OCI-M2 (cell line): ENCODE data around the gene EIF4B.

ENCODE experiments used
- DNase-seq: peaks from one replicate; lab custom pipeline; 2025; ENCODE audit not compliant: unreplicated experiment; lab: John Stamatoyannopoulos, UW

EIF4B gene

DNA sequence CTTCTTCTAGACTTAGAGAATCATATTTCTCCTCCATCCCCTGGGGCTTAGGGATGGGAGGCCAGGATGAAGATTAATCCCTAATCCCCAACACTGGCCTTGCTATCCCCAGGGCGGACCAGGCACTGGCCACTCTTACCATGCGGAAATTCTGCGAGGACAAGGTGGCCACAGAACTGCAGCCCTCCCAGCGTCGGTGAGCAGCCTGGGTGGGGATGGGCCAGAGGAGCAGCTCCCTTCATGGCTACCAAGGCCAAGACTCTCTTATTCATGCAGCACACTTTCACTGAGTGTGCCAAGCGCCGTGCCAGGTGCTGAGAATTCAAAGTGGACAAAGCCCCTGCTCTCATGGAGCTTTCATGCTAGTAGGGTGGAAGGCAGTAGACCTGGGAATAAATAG, 50.6 kb downstream of the EIF4B start:
- no peak for DNase-seq

DNA sequence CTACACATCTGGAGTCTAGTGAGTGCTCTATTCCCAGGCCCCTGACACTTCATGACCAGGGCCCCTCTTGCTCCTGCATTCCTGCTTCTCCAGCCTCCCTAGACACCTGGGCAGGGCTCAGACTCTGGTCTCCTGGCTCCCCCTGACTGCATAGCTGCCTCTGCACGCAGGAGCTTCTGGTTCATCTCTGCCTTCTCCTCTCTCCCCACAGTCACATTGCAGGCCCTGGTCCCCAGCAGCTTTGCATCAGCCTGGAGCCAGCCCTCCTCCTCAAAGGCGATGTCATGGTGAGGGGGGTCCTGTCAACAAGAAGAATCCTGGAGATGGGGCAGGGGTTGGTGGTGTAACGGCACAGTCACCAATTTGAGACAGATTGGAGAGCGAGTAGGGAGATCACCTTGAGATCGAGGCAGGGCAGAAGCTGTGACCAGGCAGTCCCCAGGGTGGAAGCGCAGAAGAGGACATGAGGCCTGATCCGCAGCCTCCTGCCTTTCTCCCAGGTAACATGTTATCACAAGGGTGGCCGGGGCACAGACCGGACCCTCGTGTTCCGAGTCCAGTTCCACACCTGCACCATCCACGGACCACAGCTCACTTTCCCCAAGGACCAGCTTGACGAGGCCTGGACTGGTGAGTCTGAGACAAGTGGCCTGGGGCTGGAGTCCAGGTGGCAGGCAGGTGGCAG, 51.7 kb downstream of the EIF4B start:
- DNase-seq, result no peak

DNA sequence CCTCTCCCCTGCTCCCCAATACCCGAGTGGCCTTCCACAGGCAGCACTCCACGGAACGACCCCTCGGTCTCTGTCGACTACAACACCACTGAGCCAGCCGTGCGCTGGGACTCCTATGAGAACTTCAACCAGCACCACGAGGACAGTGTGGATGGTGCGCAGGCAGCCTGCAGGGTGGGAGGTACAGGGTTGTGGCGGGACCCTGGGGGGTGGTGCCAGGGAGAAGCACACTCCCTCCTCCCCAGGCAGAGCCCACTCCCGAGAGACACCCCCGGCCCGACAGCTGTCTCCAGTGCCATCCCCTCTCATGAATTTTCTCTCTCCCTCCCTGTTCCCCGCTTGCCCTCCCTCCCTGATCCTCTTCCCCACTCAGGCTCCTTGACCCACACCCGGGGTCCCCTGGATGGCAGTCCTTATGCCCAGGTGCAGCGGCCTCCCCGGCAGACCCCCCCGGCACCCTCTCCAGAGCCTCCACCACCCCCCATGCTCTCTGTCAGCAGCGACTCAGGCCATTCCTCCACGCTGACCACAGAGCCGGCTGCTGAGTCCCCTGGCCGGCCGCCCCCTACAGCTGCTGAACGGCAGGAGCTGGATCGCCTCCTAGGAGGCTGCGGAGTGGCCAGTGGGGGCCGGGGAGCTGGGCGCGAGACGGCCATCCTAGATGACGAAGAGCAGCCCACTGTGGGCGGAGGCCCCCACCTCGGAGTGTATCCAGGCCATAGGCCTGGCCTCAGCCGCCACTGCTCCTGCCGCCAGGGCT, 52.6 kb downstream of the EIF4B start:
- DNase-seq, result no peak

DNA sequence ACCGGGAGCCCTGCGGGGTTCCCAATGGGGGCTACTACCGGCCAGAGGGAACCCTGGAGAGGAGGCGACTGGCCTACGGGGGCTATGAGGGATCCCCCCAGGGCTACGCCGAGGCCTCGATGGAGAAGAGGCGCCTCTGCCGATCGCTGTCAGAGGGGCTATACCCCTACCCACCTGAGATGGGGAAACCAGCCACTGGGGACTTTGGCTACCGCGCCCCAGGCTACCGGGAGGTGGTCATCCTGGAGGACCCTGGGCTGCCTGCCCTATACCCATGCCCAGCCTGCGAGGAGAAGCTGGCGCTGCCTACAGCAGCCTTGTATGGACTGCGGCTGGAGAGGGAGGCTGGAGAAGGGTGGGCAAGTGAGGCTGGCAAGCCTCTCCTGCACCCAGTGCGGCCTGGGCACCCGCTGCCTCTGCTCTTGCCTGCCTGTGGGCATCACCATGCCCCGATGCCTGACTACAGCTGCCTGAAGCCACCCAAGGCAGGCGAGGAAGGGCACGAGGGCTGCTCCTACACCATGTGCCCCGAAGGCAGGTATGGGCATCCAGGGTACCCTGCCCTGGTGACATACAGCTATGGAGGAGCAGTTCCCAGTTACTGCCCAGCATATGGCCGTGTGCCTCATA, 53.3 kb downstream of the EIF4B start:
- no peak for DNase-seq

DNA sequence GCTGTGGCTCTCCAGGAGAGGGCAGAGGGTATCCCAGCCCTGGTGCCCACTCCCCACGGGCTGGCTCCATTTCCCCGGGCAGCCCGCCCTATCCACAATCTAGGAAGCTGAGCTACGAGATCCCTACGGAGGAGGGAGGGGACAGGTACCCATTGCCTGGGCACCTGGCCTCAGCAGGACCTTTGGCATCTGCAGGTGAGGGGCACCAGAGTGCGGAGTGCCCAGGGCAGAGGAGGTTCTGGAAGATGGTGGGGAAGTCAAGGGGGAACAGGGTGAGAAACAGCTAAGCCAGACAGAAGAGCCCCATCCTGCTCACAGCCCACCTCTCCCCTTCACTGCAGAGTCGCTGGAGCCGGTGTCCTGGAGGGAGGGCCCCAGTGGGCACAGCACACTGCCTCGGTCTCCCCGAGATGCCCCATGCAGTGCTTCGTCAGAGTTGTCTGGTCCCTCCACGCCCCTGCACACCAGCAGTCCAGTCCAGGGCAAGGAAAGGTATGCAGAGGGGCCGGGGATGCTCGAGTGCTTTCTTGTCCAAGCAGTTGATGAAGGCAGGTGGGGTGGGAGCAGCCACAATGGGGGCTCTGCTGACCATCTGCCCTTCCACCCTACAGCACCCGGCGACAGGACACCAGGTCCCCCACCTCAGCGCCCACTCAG, 53.9 kb downstream of the EIF4B start:
- no peak for DNase-seq

DNA sequence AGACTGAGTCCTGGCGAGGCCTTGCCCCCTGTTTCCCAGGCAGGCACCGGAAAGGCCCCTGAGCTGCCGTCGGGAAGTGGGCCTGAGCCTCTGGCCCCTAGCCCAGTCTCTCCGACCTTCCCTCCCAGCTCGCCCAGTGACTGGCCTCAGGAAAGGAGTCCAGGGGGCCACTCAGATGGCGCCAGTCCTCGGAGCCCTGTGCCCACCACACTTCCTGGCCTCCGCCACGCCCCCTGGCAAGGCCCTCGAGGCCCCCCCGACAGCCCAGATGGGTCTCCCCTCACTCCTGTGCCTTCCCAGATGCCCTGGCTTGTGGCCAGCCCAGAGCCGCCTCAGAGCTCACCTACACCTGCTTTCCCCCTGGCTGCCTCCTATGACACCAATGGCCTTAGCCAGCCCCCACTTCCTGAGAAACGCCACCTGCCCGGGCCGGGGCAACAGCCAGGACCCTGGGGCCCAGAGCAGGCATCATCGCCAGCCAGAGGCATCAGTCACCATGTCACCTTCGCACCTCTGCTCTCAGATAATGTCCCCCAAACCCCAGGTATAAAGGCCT, 54.5 kb downstream of the EIF4B start:
- DNase-seq, result no peak

DNA sequence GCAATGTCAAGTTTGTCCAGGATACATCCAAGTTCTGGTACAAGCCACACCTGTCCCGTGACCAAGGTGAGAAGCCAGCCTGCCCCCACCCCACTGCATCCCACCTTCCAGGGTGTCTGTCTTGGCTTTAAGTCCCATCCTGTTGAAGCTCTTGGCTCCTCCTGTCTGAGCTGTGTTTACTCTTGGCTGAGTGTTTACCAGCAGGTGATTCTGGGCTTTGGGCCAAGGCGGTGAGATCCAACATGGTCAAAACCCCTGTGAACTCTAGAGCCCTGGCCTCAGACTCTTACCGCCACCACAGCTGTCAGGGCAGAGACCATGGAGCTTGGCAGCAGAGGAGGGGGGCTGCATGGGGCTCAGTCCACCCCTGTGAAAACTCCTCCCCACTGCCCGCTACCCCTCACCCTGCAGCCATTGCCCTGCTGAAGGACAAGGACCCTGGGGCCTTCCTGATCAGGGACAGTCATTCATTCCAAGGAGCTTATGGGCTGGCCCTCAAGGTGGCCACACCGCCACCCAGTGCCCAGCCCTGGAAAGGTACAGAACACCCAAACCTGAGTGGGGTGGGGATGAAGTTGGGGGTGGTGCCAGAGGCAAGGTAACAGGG, 55.3 kb downstream of the EIF4B start:
- no peak for DNase-seq

DNA sequence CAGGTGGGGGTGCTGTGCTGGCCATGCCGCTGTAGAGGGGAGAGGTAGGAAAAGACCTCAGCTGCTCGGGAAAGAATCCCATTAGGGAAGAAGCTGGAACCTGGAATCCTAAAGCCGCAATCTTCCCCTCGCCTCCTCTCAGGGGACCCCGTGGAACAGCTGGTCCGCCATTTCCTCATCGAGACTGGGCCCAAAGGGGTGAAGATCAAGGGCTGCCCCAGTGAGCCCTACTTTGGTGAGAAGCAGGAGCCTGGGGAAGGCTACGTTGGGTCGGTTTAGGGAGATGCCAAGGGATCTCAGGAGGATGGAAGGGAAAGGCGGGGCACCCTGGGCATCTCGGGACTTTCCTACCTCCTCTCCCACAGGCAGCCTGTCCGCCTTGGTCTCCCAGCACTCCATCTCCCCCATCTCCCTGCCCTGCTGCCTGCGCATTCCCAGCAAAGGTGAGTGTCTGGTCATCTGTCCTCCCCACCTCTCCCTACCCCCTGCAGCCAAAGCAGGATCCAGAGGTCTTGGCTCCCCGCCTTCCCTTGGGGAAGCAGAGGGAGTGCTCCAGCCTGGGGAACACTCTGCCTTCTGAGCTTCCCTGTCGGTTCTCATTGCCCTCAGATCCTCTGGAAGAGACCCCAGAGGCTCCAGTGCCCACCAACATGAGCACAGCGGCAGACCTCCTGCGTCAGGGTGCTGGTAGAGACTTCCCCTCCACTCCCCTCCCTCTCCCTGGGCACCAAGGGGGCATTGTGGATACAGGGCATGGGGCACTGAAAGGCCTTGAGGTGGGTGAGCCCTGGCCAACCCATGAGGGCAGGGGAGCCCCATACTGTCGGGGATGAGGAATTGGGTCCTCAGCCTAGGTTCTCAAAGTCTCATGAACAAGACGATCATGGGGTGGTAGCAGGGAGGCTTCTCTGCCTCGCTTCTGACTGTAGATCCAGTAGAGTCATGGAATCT, 56.0 kb downstream of the EIF4B start:
- no peak for DNase-seq

DNA sequence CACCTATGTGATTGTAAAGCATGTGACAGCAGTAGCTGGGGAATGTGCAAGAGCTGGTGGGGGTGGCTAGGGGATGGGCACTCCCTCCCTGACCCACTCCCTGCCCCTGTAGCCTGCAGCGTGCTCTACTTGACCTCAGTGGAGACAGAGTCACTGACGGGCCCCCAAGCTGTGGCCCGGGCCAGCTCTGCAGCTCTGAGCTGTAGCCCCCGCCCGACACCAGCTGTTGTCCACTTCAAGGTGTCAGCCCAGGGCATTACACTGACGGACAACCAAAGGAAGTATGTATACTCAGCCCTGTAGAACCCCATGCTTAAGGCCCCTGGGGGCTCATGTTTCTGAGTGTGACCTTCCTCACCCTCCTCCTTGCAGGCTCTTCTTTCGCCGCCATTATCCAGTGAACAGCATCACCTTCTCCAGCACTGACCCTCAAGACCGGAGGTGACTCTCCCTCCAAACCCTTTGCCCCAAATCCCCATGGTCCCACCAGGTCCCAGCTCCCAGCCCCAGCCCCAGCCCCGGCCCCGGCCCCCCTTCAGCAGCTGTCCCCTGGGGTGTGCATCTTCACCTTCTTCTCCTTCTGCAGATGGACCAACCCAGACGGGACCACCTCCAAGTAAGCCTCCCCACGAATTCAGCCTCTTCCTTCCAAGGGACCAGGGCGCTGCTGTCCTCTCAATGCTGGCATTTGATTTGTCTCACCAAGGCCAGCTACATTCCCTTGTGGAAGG, 56.9 kb downstream of the EIF4B start:
- no peak for DNase-seq

DNA sequence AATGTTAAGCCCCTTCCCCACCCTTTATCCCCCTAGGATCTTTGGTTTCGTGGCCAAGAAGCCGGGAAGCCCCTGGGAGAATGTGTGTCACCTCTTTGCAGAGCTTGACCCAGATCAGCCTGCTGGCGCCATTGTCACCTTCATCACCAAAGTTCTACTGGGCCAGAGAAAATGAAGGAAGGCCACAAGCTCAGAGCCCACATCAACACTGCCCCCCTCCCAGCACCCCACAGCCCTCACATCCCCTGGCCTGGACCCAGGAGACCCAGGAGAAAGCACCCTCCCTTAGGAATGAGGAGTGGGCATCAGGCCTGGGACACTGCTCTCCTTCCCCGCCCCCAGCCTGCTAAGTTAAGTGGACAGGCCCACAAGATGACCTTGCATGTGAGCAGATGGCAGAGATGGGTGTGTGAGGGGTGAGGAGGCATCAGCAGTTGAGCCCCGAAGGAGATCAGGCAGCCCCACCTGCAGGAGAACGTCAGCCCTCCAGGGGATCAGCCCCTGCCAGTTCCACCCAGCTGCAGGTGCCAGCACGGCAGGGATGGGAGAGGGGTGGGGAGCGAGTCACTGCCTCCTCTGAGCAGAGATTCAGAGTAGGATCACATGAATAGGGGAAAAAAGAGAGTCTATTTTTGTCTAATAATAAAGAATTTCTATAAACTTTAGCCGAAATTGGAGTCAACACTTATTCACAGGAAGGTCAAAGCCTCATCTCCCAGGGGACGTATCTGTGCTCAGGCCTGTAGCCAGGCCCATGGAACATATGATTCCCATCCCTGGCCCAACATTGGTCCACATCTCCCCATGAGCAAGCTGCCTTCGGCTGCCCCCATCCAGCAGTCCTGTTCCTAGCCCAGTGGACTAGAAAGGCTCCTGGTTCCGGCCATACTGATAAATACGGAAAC, 57.7 kb downstream of the EIF4B start:
- no peak for DNase-seq

DNA sequence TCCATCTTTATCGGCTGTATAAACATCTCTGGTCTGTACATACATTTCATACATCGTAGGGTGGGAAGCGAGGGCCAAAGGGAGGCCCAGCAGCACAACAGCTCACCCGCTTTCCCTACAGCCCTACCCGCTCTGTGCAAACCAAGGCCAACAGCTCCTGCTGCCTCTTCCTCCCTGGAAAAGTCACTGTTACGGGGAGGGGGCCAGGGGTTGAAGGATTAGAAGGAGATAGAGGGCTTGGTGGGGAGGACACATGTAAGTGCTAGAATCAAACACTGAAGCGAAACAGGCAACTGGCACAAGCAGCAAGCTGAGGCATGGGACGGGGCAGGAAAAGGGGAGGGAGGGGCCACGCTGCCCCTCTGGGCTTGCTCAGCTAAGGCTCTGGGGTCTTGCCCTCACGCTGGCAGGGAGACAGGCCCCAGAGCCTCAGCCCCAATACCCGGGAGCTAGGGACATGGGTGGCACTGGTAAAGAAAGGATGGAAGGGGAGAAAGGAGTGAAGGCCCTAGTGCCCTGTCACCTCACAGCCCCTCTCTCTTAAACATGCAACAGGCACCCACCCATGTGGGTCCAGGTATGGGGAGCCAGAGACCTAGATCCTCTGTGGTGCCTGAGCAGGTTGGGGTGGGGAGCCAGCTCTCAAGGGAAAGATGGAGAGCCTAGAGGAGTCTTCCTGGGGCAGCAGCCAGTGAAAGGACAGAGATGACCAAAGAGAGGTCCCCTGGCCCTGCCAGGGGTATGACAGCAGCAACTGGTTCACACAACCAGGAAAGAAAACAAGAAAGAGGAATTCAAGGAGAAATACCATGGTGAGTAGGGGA, 58.6 kb downstream of the EIF4B start:
- DNase-seq, result no peak

DNA sequence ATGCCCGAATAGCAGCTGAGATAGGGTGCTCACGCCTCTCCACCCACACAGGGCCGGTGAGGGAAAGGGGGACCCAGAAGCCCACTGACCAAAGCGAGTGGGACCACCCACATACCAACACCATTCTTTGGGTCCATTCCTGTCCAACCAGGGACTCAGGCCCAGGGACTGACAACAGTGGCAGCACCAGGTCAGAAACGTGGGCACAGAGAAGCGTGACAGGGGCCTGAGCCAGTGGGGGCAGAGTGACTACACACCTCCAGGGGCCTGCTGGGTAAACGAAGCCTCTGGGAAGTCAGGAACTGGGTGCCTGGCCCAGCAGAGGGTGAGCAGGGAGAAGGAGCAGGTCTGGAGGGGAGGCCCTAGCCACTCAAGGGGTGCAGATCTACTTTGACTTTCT, 59.2 kb downstream of the EIF4B start:
- no peak for DNase-seq

DNA sequence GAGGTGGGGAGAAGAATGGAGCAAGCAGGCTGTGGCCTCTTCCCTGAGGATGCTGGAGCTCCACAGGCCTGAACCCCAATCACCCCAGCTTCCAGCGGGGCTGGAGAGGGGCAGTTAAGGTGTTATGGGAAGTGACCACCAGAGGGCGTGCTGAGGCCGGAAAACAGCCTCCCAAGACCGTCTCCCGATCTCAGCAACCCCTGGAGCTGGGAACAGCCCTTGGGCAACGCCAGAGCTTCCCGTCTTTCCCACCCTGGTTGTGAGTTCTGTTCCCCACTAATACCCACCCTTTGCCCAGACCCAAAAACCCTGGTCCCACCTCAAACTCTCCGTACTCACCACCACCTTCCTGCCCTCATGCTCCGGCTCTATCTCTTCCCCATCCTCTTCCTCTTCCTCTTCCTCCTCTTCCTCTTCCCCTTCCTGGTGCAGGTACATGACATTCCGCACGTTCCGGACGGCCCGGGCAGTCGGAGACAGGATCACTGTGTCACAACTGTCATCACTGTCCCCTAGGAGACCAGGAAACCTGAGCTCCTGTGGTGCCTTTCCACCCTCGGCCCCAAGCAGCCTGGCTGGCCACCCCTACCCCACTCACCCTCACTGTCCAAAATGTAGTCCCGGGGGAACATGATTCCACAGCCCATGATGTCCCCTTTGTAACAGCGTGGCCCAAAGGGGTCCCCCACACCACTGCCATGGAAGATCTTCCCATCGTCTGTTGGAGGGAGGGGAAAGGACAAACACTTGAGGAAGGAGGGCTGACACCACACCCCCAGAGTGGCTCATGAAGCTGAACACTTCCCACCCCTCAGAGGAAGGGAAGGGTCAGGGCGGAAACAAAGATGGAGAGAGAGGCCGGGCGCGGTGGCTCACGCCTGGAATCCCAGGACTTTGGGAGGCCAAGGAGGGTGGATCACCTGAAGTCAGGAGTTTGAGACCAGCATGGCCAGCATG, 60.0 kb downstream of the EIF4B start:
- peak; percentile 30 for DNase-seq

DNA sequence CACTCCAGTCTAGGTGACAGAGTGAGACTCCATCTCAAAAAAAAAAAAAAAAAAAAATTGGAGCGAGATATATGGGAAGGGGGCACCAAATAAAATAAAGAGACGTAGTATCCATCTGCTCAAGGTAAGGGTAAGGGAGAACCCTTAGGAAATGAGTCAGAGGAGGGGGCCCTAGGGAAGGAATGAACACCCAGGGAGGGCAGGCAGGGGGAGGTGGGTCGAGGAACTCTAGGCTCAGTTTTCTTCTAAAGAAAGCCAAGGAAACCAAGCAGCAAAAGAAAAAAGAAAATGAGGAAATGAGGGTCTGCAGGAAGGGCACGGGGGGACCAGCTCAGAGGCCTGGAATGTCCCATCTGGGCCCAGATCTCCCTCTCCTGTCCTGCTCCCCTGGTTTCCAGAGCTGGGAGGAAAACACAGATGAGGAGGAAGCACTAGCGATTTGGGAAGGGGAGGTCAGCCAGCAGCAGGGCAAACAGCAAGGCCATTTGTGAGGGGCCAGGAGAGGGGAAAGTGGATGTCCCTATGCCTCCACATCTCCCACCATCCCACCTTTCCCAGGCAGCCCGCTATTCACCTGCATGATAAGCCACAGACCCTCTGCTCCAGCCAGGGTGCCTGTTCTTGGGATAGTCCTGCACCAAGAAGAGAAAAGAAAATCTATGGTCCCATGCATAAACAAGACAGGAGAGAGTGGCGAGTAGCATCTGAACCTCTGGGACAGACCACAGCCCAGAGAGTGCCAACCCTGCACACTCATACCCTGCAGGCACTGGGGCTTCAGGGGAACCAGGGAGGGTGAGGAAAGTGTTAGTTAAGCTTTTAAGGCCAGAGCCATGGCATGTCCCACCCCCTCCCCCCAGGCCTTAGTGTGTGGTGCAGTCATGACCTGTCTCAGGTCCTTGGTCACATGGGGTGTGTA, 61.1 kb downstream of the EIF4B start:
- DNase-seq, result no peak
